ENCODE measurements around the gene CCNF. TPM values are rescaled to one million over a fixed set of nuclear protein-coding genes. Genes with fewer than 3 reads are reported as not detected.

CCNF gene
- total and polyA plus RNA-seq, 4 donors: 0.88 to 46.3 (median 1.8) TPM

DNA sequence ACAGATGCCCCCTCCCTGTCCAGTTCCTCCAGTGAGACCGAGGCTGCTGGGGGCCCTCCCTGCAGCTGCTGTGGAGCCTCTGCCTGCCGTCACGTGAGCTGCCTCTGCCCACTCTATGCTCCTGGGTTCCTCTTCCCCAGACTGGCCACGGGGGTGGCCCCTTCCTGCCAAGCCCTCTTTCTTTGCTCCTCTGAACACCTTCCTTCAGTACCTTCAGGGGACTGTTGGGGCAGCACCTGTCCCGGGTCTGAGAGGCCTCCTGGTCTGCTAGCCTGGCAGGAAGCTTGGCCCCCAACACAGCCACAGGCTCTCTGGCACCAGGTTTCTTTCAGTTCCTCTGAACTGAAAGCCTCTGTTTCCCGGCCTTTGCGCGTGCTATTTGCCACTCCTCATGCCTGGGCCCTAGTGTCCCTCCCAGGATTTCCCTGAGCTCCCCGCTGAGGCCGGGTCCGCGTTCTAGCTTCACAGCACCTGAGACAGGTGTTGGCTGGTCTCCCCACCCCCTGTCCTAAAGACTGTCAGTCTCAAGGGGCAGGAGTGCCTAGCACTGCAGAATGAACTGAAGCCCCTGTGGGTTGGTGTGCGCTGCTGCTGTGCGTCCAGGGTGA lies 77.9 kb downstream of the CCNF start:
- H3K27ac ChIP-seq (ENCODE audit: low read depth in 1 of 2, low read length in 2 of 2): peak overlapping the region; percentile 41 to 74
- no peaks in the 10 kb centered on the region for H3K27me3 ChIP-seq (ENCODE audit: control insufficient read depth in 4 of 4, insufficient read depth in 4 of 4, low read length in 3 of 4)
- no peak overlapping the region for H3K9ac ChIP-seq (ENCODE audit: low read depth in 1 of 2, low read length in 2 of 2)
- TF ChIP-seq HNF4A (conservative IDR thresholded peaks at IDR 0.05) (no peak), RAD21 (IDR thresholded peaks at IDR 0.05) (no peak), HNF4G (IDR thresholded peaks at IDR 0.05) (no peak)
- TF ChIP-seq, protein P1, sequence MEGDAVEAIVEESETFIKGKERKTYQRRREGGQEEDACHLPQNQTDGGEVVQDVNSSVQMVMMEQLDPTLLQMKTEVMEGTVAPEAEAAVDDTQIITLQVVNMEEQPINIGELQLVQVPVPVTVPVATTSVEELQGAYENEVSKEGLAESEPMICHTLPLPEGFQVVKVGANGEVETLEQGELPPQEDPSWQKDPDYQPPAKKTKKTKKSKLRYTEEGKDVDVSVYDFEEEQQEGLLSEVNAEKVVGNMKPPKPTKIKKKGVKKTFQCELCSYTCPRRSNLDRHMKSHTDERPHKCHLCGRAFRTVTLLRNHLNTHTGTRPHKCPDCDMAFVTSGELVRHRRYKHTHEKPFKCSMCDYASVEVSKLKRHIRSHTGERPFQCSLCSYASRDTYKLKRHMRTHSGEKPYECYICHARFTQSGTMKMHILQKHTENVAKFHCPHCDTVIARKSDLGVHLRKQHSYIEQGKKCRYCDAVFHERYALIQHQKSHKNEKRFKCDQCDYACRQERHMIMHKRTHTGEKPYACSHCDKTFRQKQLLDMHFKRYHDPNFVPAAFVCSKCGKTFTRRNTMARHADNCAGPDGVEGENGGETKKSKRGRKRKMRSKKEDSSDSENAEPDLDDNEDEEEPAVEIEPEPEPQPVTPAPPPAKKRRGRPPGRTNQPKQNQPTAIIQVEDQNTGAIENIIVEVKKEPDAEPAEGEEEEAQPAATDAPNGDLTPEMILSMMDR (IDR thresholded peaks at IDR 0.05; ENCODE audit: low read depth, low read length, missing input control): no peak
- H3K9me3 ChIP-seq (ENCODE audit: control insufficient read depth in 4 of 4, low read length in 3 of 4): no peaks in the 10 kb centered on the region
- WGBS: 78% methylated on average over 14 of the region's 14 CpGs
- H3K36me3 ChIP-seq (ENCODE audit: control insufficient read depth in 4 of 4, insufficient read depth in 3 of 4, low read depth in 1 of 4, low read length in 3 of 4): no peaks in the 10 kb centered on the region
- H3K4me1 ChIP-seq (ENCODE audit: control insufficient read depth in 4 of 4, insufficient read depth in 4 of 4, low read length in 3 of 4): peaks cover 0 to 13% (median 7%) of the 10 kb centered on the region in 4 donors
- no peak overlapping the region for H3K4me3 ChIP-seq (ENCODE audit: low read depth in 1 of 3, low read length in 3 of 3)
- DNase-seq (ENCODE audit: low spot score): no peak

DNA sequence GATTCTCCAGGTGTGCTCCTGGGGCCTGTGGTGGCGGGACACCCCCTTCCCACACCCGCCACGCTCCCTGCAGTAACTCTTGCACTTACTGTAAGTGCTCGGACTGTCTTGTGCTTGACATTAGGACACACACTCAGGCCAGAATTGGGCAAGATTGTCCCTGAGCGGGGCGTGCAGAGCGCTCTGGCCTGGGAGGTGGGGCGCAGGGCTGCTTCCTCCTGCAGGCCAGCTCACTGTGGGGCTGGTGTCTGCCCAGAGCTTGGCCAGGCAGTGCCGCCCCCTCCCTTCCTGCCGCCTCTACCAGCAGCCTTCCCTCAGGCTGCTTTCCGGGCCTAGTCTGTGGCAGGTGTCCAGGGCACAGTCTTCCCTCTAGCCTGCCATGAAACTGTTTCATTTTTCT lies 78.4 kb downstream of the CCNF start:
- no peak for TF ChIP-seq FOXA1 (IDR thresholded peaks at IDR 0.05)
- TF ChIP-seq YY1 (IDR thresholded peaks at IDR 0.05): no peak
- TF ChIP-seq JUND (IDR thresholded peaks at IDR 0.05): no peak
- no peak for TF ChIP-seq GABPA (IDR thresholded peaks at IDR 0.05 in 1 of 2, conservative IDR thresholded peaks at IDR 0.05 in 1 of 2)
- no peak for TF ChIP-seq TAF1 (conservative IDR thresholded peaks at IDR 0.05)
- no peak for TF ChIP-seq FOXA2 (IDR thresholded peaks at IDR 0.05)
- TF ChIP-seq, protein P1 (IDR thresholded peaks at IDR 0.05; ENCODE audit: low read depth, low read length, missing input control): no peak
- no peak for TF ChIP-seq REST (IDR thresholded peaks at IDR 0.05)
- no peak for TF ChIP-seq ZBTB33 (IDR thresholded peaks at IDR 0.05)
- TF ChIP-seq RXRA (IDR thresholded peaks at IDR 0.05): no peak
- no peak for TF ChIP-seq HNF4G (IDR thresholded peaks at IDR 0.05)
- TF ChIP-seq, protein P2, sequence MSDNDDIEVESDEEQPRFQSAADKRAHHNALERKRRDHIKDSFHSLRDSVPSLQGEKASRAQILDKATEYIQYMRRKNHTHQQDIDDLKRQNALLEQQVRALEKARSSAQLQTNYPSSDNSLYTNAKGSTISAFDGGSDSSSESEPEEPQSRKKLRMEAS (IDR thresholded peaks at IDR 0.05): no peak
- TF ChIP-seq, protein P3, sequence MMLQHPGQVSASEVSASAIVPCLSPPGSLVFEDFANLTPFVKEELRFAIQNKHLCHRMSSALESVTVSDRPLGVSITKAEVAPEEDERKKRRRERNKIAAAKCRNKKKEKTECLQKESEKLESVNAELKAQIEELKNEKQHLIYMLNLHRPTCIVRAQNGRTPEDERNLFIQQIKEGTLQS (IDR thresholded peaks at IDR 0.05): no peak
- no peak for TF ChIP-seq RAD21 (IDR thresholded peaks at IDR 0.05)
- no peak for TF ChIP-seq SP1 (IDR thresholded peaks at IDR 0.05)
- TF ChIP-seq NR2F2 (IDR thresholded peaks at IDR 0.05): no peak
- no peak for TF ChIP-seq HNF4A (conservative IDR thresholded peaks at IDR 0.05)
- no peak for TF ChIP-seq EGR1 (IDR thresholded peaks at IDR 0.05; ENCODE audit: low read depth in 2 of 2)
- Histone ChIP-seq H3K4me3 (ENCODE audit: low read depth in 1 of 3, low read length in 3 of 3) (no peak overlapping the region), H3K36me3 (ENCODE audit: control insufficient read depth in 4 of 4, insufficient read depth in 3 of 4, low read depth in 1 of 4, low read length in 3 of 4) (no peaks in the 10 kb centered on the region), H3K9me3 (ENCODE audit: control insufficient read depth in 4 of 4, low read length in 3 of 4) (no peaks in the 10 kb centered on the region), H3K9ac (ENCODE audit: low read depth in 1 of 2, low read length in 2 of 2) (no peak overlapping the region), H3K4me1 (ENCODE audit: control insufficient read depth in 4 of 4, insufficient read depth in 4 of 4, low read length in 3 of 4) (peaks cover 0 to 9% (median 4%) of the 10 kb centered on the region in 4 donors), H3K27me3 (ENCODE audit: control insufficient read depth in 4 of 4, insufficient read depth in 4 of 4, low read length in 3 of 4) (no peaks in the 10 kb centered on the region), H3K27ac (ENCODE audit: low read depth in 1 of 2, low read length in 2 of 2) (peak overlapping the region; percentile 41 to 74)
- DNase-seq (ENCODE audit: low spot score): no peak
- 87% methylated on average over 11 of the region's 11 CpGs for WGBS
